Measurements from ENCODE around the gene IL1F10.

The IL1F10 gene

GRCh38 chr2:113046465-113046864 is 21.3 kb upstream of the IL1F10 start:
- TF ChIP-seq, protein P1, sequence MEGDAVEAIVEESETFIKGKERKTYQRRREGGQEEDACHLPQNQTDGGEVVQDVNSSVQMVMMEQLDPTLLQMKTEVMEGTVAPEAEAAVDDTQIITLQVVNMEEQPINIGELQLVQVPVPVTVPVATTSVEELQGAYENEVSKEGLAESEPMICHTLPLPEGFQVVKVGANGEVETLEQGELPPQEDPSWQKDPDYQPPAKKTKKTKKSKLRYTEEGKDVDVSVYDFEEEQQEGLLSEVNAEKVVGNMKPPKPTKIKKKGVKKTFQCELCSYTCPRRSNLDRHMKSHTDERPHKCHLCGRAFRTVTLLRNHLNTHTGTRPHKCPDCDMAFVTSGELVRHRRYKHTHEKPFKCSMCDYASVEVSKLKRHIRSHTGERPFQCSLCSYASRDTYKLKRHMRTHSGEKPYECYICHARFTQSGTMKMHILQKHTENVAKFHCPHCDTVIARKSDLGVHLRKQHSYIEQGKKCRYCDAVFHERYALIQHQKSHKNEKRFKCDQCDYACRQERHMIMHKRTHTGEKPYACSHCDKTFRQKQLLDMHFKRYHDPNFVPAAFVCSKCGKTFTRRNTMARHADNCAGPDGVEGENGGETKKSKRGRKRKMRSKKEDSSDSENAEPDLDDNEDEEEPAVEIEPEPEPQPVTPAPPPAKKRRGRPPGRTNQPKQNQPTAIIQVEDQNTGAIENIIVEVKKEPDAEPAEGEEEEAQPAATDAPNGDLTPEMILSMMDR (IDR thresholded peaks at IDR 0.05; ENCODE audit: low read depth, low read length), result no peak
- H3K4me3 ChIP-seq (ENCODE audit: low read depth, low read length), result no peak overlapping the region

DNA sequence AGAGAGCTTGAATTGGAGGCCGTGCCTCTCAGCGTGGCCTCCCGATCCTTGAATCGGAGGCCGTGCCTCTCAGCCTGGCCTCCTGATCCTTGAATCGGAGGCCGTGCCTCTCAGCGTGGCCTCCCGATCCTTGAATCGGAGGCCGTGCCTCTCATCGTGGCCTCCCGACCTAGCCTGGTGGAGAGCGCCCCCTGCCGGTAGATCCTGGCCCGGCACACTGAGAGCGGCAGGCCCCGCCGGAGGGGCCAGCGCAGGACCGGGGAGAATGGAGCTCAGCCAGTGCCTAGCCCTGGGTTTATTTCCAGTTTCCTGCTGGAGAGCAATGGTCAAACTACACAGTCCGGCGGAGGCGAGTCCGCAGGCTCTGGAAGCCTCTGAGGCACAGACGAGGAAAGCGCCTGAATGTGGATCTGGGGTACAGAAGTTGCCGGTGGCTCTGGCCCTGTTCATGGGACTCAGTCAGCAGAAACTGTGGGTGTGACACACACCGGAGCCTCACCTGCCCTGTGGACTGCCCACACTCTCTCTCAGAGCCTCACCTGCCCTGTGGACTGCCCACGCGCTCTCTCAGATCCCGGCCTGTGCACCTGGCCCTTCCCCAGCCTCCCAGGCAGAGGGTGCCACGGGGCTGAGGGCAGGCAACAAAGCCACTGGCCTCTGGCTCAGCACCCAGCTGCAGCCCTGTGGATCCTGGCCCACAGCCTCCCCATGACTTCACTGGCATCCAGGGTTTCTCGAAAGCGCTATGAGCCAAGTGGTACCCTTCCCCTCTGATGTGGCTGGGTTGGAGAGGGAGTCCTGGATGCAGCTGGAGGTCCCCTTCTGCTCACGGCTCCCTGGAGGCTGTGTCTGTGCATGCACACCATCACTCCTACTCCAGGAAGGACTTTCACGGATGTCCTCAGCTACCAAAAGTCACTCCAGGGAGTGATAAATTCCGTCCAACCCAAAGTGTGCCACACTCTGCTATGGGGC is 16.6 kb upstream of the IL1F10 start:
- no peak overlapping the region for H3K4me3 ChIP-seq (ENCODE audit: low read depth, low read length)
- TF ChIP-seq, protein P1 (IDR thresholded peaks at IDR 0.05; ENCODE audit: low read depth, low read length), result no peak

DNA sequence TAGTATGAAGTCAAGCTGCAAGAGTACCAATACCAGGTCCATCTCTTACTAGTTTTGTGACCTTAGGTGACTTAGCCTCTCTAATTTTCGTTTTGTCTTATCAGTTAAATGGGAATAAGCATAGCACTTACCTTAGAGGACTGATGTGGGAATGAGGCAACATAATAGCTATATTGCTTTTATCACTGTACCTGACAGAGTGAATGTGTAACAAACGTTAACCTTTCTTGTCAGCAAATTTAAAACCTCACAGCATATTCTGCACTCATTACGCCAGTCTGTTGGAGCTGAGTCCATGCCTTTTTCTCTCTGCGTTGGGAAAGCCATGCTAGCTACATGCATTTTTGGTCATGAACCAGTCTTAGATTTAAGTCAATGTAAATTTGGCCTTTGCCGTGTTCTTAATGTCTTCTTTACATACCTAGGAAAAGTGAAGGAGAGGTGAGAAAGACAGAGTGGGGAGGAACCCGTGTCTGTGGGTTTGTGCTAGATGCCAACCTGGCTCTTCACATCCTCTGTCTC is 15.3 kb upstream of the IL1F10 start, which contains the start of gene IL36B:
Gene IL36B (minus strand): TSS at position 472 of the 522 bp plus-strand sequence.
- no peak within 1 kb of the TSS for H3K4me3 ChIP-seq (ENCODE audit: low read depth, low read length)
- TF ChIP-seq, protein P1 (IDR thresholded peaks at IDR 0.05; ENCODE audit: low read depth, low read length), result no peak

DNA sequence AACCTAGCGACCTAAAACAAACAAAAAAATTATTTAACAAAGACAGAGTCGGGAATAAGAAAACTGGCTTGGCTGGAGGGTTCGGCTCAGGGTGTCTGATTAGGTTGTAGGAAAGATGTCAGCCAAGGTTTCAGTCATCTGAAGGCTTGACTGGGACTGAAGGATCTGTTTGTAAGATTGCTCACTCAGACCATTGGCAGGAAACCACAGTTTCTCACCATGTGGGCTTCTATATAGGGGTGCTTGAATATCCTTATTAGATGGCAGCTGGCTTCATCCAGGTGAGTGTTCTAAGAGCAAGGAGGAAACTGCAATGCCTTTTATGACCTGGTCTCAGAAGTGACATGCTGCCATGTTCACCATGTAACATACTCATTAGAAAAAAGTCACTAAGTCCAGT is 14.1 kb upstream of the IL1F10 start:
- no peak overlapping the region for H3K4me3 ChIP-seq (ENCODE audit: low read depth, low read length)
- TF ChIP-seq, protein P1 (IDR thresholded peaks at IDR 0.05; ENCODE audit: low read depth, low read length), result no peak

DNA sequence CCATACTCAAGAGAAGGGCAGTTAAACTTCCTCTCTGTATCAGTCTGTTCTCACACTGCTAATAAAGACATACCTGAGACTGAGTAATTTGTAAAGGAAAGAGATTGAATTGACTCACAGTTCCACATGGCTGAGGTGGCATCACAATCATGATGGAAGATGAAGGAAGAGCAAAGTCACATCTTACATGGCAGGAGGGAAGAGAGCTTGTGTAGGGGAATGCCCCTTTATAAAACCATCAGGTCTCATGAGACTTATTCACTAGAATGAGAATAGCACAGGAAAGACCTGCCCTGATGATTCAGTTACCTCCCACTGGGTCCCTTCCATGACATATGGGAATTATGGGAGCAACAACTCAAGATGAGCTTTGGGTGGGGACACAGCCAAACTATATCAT is 13.7 kb upstream of the IL1F10 start:
- TF ChIP-seq, protein P1 (IDR thresholded peaks at IDR 0.05; ENCODE audit: low read depth, low read length), result no peak
- H3K4me3 ChIP-seq (ENCODE audit: low read depth, low read length), result no peak overlapping the region

GRCh38 chr2:113056521-113056920 is 11.2 kb upstream of the IL1F10 start:
- TF ChIP-seq, protein P1 (IDR thresholded peaks at IDR 0.05; ENCODE audit: low read depth, low read length), result no peak
- no peak overlapping the region for H3K4me3 ChIP-seq (ENCODE audit: low read depth, low read length)

GRCh38 chr2:113057117-113057516 is 10.7 kb upstream of the IL1F10 start:
- TF ChIP-seq, protein P1 (IDR thresholded peaks at IDR 0.05; ENCODE audit: low read depth, low read length), result no peak
- no peak overlapping the region for H3K4me3 ChIP-seq (ENCODE audit: low read depth, low read length)

All from WI38 (cell line).